Measurements from ENCODE around the gene ZNF770. TPM values are rescaled to one million over a fixed set of nuclear protein-coding genes. Genes with fewer than 3 reads are reported as not detected.

The ZNF770 gene
- polyA plus RNA-seq, 3 donors = 8.3 to 51.7 (median 28.1) TPM

DNA sequence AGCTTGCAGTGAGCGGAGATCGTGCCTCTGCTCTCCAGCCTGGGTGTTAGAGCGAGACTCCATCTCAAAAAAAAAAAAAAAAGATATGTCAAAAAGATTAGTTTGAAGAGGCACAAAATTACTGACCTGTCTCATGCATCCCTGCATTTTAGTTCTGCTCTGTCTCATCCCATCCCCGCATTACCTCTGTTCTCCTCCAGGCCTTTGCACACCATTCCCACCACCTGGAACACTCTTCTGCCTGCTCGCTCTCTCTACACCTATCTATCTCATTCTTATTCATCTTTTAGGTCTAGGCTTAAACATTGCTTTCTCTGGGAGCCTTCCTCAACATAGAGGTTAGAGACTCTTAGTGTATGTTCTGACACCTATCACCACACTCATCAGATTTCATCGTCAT, 32.9 kb upstream of the ZNF770 start:
- Mint-ChIP-seq H3K36me3 (peaks cover 2 to 4% of the 10 kb centered on the region in 2 donors), H3K9me3 (peaks cover 0 to 5% (median 0%) of the 10 kb centered on the region in 7 donors), H3K4me3 (no peak overlapping the region), H3K4me1 (peaks cover 55% of the 10 kb centered on the region), H3K27me3 (ENCODE audit: low read depth in 3 of 3) (peaks cover 0 to 2% (median 0%) of the 10 kb centered on the region in 3 donors), H3K27ac (peak overlapping the region; percentile 64 to 92 (median 87))
- Histone ChIP-seq H3K4me3 (replicated peaks in 1 of 3; ENCODE audit: low read depth in 2 of 3, low read length in 3 of 3) (no peak overlapping the region), H3K27ac (ENCODE audit: low read depth in 1 of 2, low read length in 2 of 2) (peak overlapping the region; percentile 57 to 74), H3K4me1 (ENCODE audit: control insufficient read depth in 1 of 2, insufficient read depth in 2 of 2, low read length in 2 of 2) (peaks cover 60 to 63% of the 10 kb centered on the region in 2 donors), H3K4me2 (replicated peaks; ENCODE audit: extremely low read depth, low read length, poor library complexity, severe bottlenecking) (no peak overlapping the region), H3K79me2 (ENCODE audit: insufficient read depth, low read length) (no peaks in the 10 kb centered on the region), H3K9ac (ENCODE audit: insufficient read depth, low read length, poor library complexity, severe bottlenecking) (no peak overlapping the region), H3K9me3 (replicated peaks in 1 of 2; ENCODE audit: control insufficient read depth in 1 of 2, insufficient read depth in 1 of 2, low read length in 2 of 2) (no peaks in the 10 kb centered on the region), H3K36me3 (replicated peaks in 1 of 2; ENCODE audit: control insufficient read depth in 1 of 2, insufficient read depth in 2 of 2, low read length in 2 of 2) (no peaks in the 10 kb centered on the region), H4K20me1 (ENCODE audit: insufficient read depth, low read length) (no peaks in the 10 kb centered on the region), H3K27me3 (ENCODE audit: control insufficient read depth in 2 of 2, insufficient read depth in 2 of 2, low read length in 2 of 2) (no peaks in the 10 kb centered on the region), H2AFZ (ENCODE audit: insufficient read depth, low read depth, low read length, poor library complexity, severe bottlenecking) (peak overlapping the region; percentile 9)
- DNase-seq = no peak
- 100% methylated on average over 1 of the region's 6 CpGs for WGBS (ENCODE audit: insufficient coverage)
- intact Hi-C loops (cut with micrococcal nuclease) = no loop called here
- TF ChIP-seq, protein P1, sequence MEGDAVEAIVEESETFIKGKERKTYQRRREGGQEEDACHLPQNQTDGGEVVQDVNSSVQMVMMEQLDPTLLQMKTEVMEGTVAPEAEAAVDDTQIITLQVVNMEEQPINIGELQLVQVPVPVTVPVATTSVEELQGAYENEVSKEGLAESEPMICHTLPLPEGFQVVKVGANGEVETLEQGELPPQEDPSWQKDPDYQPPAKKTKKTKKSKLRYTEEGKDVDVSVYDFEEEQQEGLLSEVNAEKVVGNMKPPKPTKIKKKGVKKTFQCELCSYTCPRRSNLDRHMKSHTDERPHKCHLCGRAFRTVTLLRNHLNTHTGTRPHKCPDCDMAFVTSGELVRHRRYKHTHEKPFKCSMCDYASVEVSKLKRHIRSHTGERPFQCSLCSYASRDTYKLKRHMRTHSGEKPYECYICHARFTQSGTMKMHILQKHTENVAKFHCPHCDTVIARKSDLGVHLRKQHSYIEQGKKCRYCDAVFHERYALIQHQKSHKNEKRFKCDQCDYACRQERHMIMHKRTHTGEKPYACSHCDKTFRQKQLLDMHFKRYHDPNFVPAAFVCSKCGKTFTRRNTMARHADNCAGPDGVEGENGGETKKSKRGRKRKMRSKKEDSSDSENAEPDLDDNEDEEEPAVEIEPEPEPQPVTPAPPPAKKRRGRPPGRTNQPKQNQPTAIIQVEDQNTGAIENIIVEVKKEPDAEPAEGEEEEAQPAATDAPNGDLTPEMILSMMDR (IDR thresholded peaks at IDR 0.05) = no peak

DNA sequence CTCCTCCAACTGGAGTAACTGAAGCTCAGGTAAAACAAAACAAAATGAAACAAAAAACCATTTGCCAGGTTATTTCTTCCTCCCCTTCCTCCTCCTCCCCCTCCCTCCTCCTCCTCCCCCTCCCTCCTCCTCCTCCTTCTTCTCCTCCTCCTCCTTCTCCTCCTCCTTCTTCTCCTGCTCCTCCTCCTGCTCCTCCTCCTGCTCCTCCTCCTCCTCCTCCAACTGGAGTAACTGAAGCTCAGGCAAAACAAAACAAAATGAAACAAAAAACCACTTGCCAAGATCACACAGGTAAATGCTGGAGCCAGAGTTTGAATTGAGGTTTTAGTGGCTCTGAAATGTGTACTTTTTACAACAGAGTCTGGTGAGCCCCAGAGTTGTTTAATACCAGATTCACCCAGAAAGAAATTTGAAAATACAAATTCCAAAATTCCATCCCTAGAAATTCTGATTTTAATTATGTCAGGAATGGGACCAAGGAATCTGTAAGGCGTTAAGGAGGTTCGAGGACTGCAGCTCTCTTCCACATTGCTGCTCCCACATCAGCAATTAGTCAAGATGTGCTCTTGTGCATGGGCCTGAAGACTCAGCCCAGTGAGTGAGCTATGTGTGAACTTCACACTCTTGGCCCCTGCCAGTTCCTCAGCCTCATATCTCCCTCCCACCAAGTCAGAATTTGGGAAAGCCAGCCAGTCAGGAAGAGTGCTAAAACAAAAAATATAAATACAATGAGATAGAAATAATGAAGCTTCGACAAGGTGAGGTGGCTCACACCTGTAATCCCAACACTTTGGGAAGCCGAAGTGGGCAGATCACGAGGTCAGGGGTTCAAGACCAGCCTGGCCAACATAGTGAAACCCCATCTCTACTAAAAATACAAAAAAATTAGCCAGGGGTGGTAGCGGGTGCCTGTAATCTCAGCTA, 31.6 kb upstream of the ZNF770 start:
- DNase-seq = peak in 1 of 3 donors; percentile 12
- peak overlapping the region; percentile 57 to 74 for H3K27ac ChIP-seq (ENCODE audit: low read depth in 1 of 2, low read length in 2 of 2)
- H3K9ac ChIP-seq (ENCODE audit: insufficient read depth, low read length, poor library complexity, severe bottlenecking) = no peak overlapping the region
- H3K9me3 Mint-ChIP-seq = peaks cover 0 to 5% (median 0%) of the 10 kb centered on the region in 7 donors
- intact Hi-C loops (cut with micrococcal nuclease) = no loop called here
- peak overlapping the region; percentile 41 for H3K4me2 ChIP-seq (replicated peaks; ENCODE audit: extremely low read depth, low read length, poor library complexity, severe bottlenecking)
- H3K4me3 Mint-ChIP-seq = peak overlapping the region in 1 of 2 donors; percentile 71
- peak overlapping the region in 1 of 3 experiments; percentile 58 for H3K4me3 ChIP-seq (replicated peaks in 1 of 3; ENCODE audit: low read depth in 2 of 3, low read length in 3 of 3)
- peaks cover 0 to 2% (median 0%) of the 10 kb centered on the region in 3 donors for H3K27me3 Mint-ChIP-seq (ENCODE audit: low read depth in 3 of 3)
- peak overlapping the region; percentile 87 to 96 (median 89) for H3K27ac Mint-ChIP-seq
- no peaks in the 10 kb centered on the region for H3K79me2 ChIP-seq (ENCODE audit: insufficient read depth, low read length)
- WGBS (ENCODE audit: insufficient coverage) = 80% methylated on average over 1 of the region's 6 CpGs
- H3K4me1 ChIP-seq (ENCODE audit: control insufficient read depth in 1 of 2, insufficient read depth in 2 of 2, low read length in 2 of 2) = peaks cover 53 to 54% of the 10 kb centered on the region in 2 donors
- H3K27me3 ChIP-seq (ENCODE audit: control insufficient read depth in 2 of 2, insufficient read depth in 2 of 2, low read length in 2 of 2) = no peaks in the 10 kb centered on the region
- H3K36me3 Mint-ChIP-seq = peaks cover 2 to 4% of the 10 kb centered on the region in 2 donors
- TF ChIP-seq, protein P1 (IDR thresholded peaks at IDR 0.05) = no peak
- no peaks in the 10 kb centered on the region for H4K20me1 ChIP-seq (ENCODE audit: insufficient read depth, low read length)
- no peaks in the 10 kb centered on the region for H3K36me3 ChIP-seq (replicated peaks in 1 of 2; ENCODE audit: control insufficient read depth in 1 of 2, insufficient read depth in 2 of 2, low read length in 2 of 2)
- no peaks in the 10 kb centered on the region for H3K9me3 ChIP-seq (replicated peaks in 1 of 2; ENCODE audit: control insufficient read depth in 1 of 2, insufficient read depth in 1 of 2, low read length in 2 of 2)
- H3K4me1 Mint-ChIP-seq = peaks cover 53% of the 10 kb centered on the region
- peak overlapping the region; percentile 17 for H2AFZ ChIP-seq (ENCODE audit: insufficient read depth, low read depth, low read length, poor library complexity, severe bottlenecking)
